BJ (cell line): ENCODE results near the gene IL1RAPL1. TPM values are rescaled to one million over a fixed set of nuclear protein-coding genes. Genes with fewer than 3 reads are reported as not detected.

Source experiments
- CTCF ChIA-PET: fragments of 350-600 bp; formaldehyde crosslinking; extraction: SDS; loops from one replicate; lab custom pipeline; 2021; ENCODE audit warnings: antibody characterized with exemption, inconsistent platforms; lab: Yijun Ruan, JAX
- POLR2A ChIA-PET: fragments of 300-600 bp; sonication (Branson Sonifier 250); formaldehyde crosslinking; extraction: SDS; loops from one replicate; lab custom pipeline; 2021; ENCODE audit warnings: antibody characterized with exemption; lab: Charles Lee
- DNase-seq: peaks from one replicate; pipeline ENCODE4 v3.0.0-alpha.2; 2011; ENCODE audit warnings: low read depth
- H3K27me3 ChIP-seq: 2 replicates; pipeline ENCODE4 v1.6.0; 2011; ENCODE audit warnings: low read length; ENCODE audit not compliant: control insufficient read depth, insufficient read depth
- H3K36me3 ChIP-seq: 2 replicates; pipeline ENCODE4 v1.5.1; 2011; ENCODE audit warnings: low read length; ENCODE audit not compliant: control insufficient read depth, insufficient read depth
- H3K4me3 ChIP-seq: 2 replicates; pipeline ENCODE4 v1.5.1; 2011; ENCODE audit warnings: low read depth, mild to moderate bottlenecking, control low read depth, low read length
- CTCF ChIP-seq: IDR thresholded peaks from 2 replicates; pipeline ENCODE4 v1.5.1; 2011; ENCODE audit warnings: low read depth, mild to moderate bottlenecking, control low read depth, inconsistent platforms, low read length, moderate library complexity; ENCODE audit not compliant: insufficient read depth
- polyA plus RNA-seq: library from polyadenylated mRNA; depleted of rRNA; stranded (reverse); fragments of >200 nt; gene quantifications from 2 replicates; pipeline ENCODE4 v1.2.3, GENCODE V29; 2011

IL1RAPL1 gene
- polyA plus RNA-seq, 1 experiment: 0.02 TPM

GRCh38 chrX:29419774-29420553 is 832.7 kb downstream of the IL1RAPL1 start:
- TF ChIP-seq CTCF: no peak
- no peak for DNase-seq
- no peaks in the 10 kb centered on the region for H3K36me3 ChIP-seq
- POLR2A ChIA-PET: no interaction called here
- no peaks in the 10 kb centered on the region for H3K27me3 ChIP-seq
- H3K4me3 ChIP-seq: no peak overlapping the region
- CTCF ChIA-PET: no interaction called here

- ChIA-PET POLR2A (no interaction called here), CTCF (no interaction called here)
- TF ChIP-seq CTCF: no peak
- no peak for DNase-seq
- no peaks in the 10 kb centered on the region for H3K36me3 ChIP-seq
- no peaks in the 10 kb centered on the region for H3K27me3 ChIP-seq
- H3K4me3 ChIP-seq: no peak overlapping the region
Measured at GRCh38 chrX:29422034-29422433, 834.8 kb downstream of the IL1RAPL1 start.

- Histone ChIP-seq H3K4me3 (no peak overlapping the region), H3K36me3 (no peaks in the 10 kb centered on the region), H3K27me3 (no peaks in the 10 kb centered on the region)
- TF ChIP-seq CTCF: no peak
- DNase-seq: no peak
- ChIA-PET POLR2A (no interaction called here), CTCF (no interaction called here)
Measured at GRCh38 chrX:29431895-29432294, 844.6 kb downstream of the IL1RAPL1 start.

- H3K4me3 ChIP-seq: no peak overlapping the region
- TF ChIP-seq CTCF: no peak
- H3K27me3 ChIP-seq: no peaks in the 10 kb centered on the region
- ChIA-PET CTCF (no interaction called here), POLR2A (no interaction called here)
- no peaks in the 10 kb centered on the region for H3K36me3 ChIP-seq
- no peak for DNase-seq
Measured at GRCh38 chrX:29432534-29432933, 845.3 kb downstream of the IL1RAPL1 start.

GRCh38 chrX:29434939-29435338 is 847.7 kb downstream of the IL1RAPL1 start:
- Histone ChIP-seq H3K27me3 (no peaks in the 10 kb centered on the region), H3K36me3 (no peaks in the 10 kb centered on the region), H3K4me3 (no peak overlapping the region)
- POLR2A ChIA-PET: no interaction called here
- DNase-seq: no peak
- CTCF ChIA-PET: no interaction called here
- no peak for TF ChIP-seq CTCF
